Measurements from ENCODE around the gene DNAJB6.

The DNAJB6 gene

GRCh38 chr7:157409753-157410727 is 73.2 kb downstream of the DNAJB6 start:
- peak; percentile 33 for DNase-seq (ENCODE audit: low spot score)

- DNase-seq (ENCODE audit: low spot score), result peak; percentile 22
These were observed 74.2 kb downstream of the DNAJB6 start for GRCh38 chr7:157410831-157411556.

- peak; percentile 28 for DNase-seq (ENCODE audit: low spot score)
These were observed 74.8 kb downstream of the DNAJB6 start for GRCh38 chr7:157411580-157411979.

GRCh38 chr7:157412021-157412443 is 75.2 kb downstream of the DNAJB6 start:
- DNase-seq (ENCODE audit: low spot score), result peak; percentile 9

GRCh38 chr7:157412491-157413180 is 75.8 kb downstream of the DNAJB6 start:
- DNase-seq (ENCODE audit: low spot score), result peak; percentile 25

- peak; percentile 31 for DNase-seq (ENCODE audit: low spot score)
These were observed 77.3 kb downstream of the DNAJB6 start for GRCh38 chr7:157413881-157414701.

GRCh38 chr7:157414702-157415096 is 77.9 kb downstream of the DNAJB6 start:
- DNase-seq (ENCODE audit: low spot score), result peak; percentile 21

GRCh38 chr7:157415486-157415885 is 78.7 kb downstream of the DNAJB6 start:
- DNase-seq (ENCODE audit: low spot score), result peak; percentile 17

GRCh38 chr7:157416011-157416410 is 79.2 kb downstream of the DNAJB6 start:
- no peak for DNase-seq (ENCODE audit: low spot score)

- no peak for DNase-seq (ENCODE audit: low spot score)
These were observed 81.6 kb downstream of the DNAJB6 start for GRCh38 chr7:157418204-157419034.

GRCh38 chr7:157419035-157419293 is 82.2 kb downstream of the DNAJB6 start:
- DNase-seq (ENCODE audit: low spot score), result no peak

GRCh38 chr7:157422279-157422678 is 85.5 kb downstream of the DNAJB6 start:
- DNase-seq (ENCODE audit: low spot score), result no peak

GRCh38 chr7:157423348-157423747 is 86.5 kb downstream of the DNAJB6 start:
- no peak for DNase-seq (ENCODE audit: low spot score)

GRCh38 chr7:157423886-157424565 is 87.2 kb downstream of the DNAJB6 start:
- DNase-seq (ENCODE audit: low spot score), result no peak

- DNase-seq (ENCODE audit: low spot score), result no peak
These were observed 88.4 kb downstream of the DNAJB6 start for GRCh38 chr7:157425137-157425731.

- DNase-seq (ENCODE audit: low spot score), result no peak
These were observed 89.0 kb downstream of the DNAJB6 start for GRCh38 chr7:157425761-157426160.

GRCh38 chr7:157426463-157427301 is 89.9 kb downstream of the DNAJB6 start:
- no peak for DNase-seq (ENCODE audit: low spot score)

- no peak for DNase-seq (ENCODE audit: low spot score)
These were observed 91.2 kb downstream of the DNAJB6 start for GRCh38 chr7:157427811-157428553.
